ENCODE results near the gene LRRC55.

Gene LRRC55

GRCh38 chr11:57181678-57182305 is at the start of gene LRRC55:
Gene LRRC55, plus strand, starts transcription at chr11:57181953. Its CDS starts 70 bp downstream, at chr11:57182023.
- DNase-seq (ENCODE audit: low read depth, low spot score), result no peak

GRCh38 chr11:57133366-57134038 is 48.3 kb upstream of the LRRC55 start:
- DNase-seq (ENCODE audit: low read depth, low spot score), result no peak

- no peak for DNase-seq (ENCODE audit: low read depth, low spot score)
Measured at GRCh38 chr11:57134284-57134683, 47.5 kb upstream of the LRRC55 start.

GRCh38 chr11:57135020-57135751 is 46.6 kb upstream of the LRRC55 start:
- DNase-seq (ENCODE audit: low read depth, low spot score), result no peak

- no peak for DNase-seq (ENCODE audit: low read depth, low spot score)
Measured at GRCh38 chr11:57140568-57140967, 41.2 kb upstream of the LRRC55 start.

GRCh38 chr11:57143459-57143858 is 38.3 kb upstream of the LRRC55 start:
- no peak for DNase-seq (ENCODE audit: low read depth, low spot score)

GRCh38 chr11:57144075-57144474 is 37.7 kb upstream of the LRRC55 start:
- no peak for DNase-seq (ENCODE audit: low read depth, low spot score)

GRCh38 chr11:57144531-57145320 is 37.0 kb upstream of the LRRC55 start:
- no peak for DNase-seq (ENCODE audit: low read depth, low spot score)

- no peak for DNase-seq (ENCODE audit: low read depth, low spot score)
Measured at GRCh38 chr11:57146301-57146700, 35.5 kb upstream of the LRRC55 start.

GRCh38 chr11:57148621-57149020 is 33.1 kb upstream of the LRRC55 start:
- no peak for DNase-seq (ENCODE audit: low read depth, low spot score)

- DNase-seq (ENCODE audit: low read depth, low spot score), result no peak
Measured at GRCh38 chr11:57150454-57150917, 31.3 kb upstream of the LRRC55 start.

GRCh38 chr11:57152134-57152533 is 29.6 kb upstream of the LRRC55 start:
- no peak for DNase-seq (ENCODE audit: low read depth, low spot score)

GRCh38 chr11:57153448-57153847 is 28.3 kb upstream of the LRRC55 start:
- DNase-seq (ENCODE audit: low read depth, low spot score), result no peak

- DNase-seq (ENCODE audit: low read depth, low spot score), result no peak
Measured at GRCh38 chr11:57154739-57155138, 27.0 kb upstream of the LRRC55 start.

- DNase-seq (ENCODE audit: low read depth, low spot score), result no peak
Measured at GRCh38 chr11:57155400-57155799, 26.4 kb upstream of the LRRC55 start.

GRCh38 chr11:57155838-57156607 is 25.7 kb upstream of the LRRC55 start:
- no peak for DNase-seq (ENCODE audit: low read depth, low spot score)

- DNase-seq (ENCODE audit: low read depth, low spot score), result no peak
Measured at GRCh38 chr11:57156928-57157327, 24.8 kb upstream of the LRRC55 start.

- no peak for DNase-seq (ENCODE audit: low read depth, low spot score)
Measured at GRCh38 chr11:57157624-57158023, 24.1 kb upstream of the LRRC55 start.

GRCh38 chr11:57158180-57158579 is 23.6 kb upstream of the LRRC55 start:
- DNase-seq (ENCODE audit: low read depth, low spot score), result no peak

GRCh38 chr11:57158599-57158998 is 23.2 kb upstream of the LRRC55 start:
- DNase-seq (ENCODE audit: low read depth, low spot score), result no peak

GRCh38 chr11:57160665-57161064 is 21.1 kb upstream of the LRRC55 start:
- DNase-seq (ENCODE audit: low read depth, low spot score), result no peak

Measured in brain pericyte (primary cell).